Activated CD8-positive, alpha-beta memory T cell treated with anti-CD3 and anti-CD28 coated beads, Interleukin-2, amount 10 ng/mL, durations not matched to agents 7 days and 5 days (primary cell): ENCODE measurements around the gene ALKBH2. TPM values are rescaled to one million over a fixed set of nuclear protein-coding genes. Genes with fewer than 3 reads are reported as not detected.

Experiments used
- ATAC-seq: fragments of 150-1000 bp; cut with Tn5 transposase; one replicate; pipeline ENCODE4 v1.10.0; 2021; ENCODE audit warnings: moderate library complexity
- CTCF ChIA-PET: fragments of 350-600 bp; sonication (Branson Sonifier 250); formaldehyde crosslinking; loops from one replicate; lab custom pipeline; 2021; ENCODE audit warnings: antibody characterized with exemption; lab: Charles Lee
- DNase-seq: peaks from one replicate; pipeline ENCODE4 v3.0.0-alpha.2; 2020
- H3K27ac Mint-ChIP-seq: one replicate; pipeline ENCODE4 v1.8.0; 2021; ENCODE audit warnings: mild to moderate bottlenecking, mixed read lengths
- H3K27me3 Mint-ChIP-seq: one replicate; pipeline ENCODE4 v1.8.0; 2021; ENCODE audit warnings: mixed read lengths
- H3K36me3 Mint-ChIP-seq: one replicate; pipeline ENCODE4 v1.8.0; 2021; ENCODE audit warnings: mild to moderate bottlenecking, mixed read lengths
- H3K4me1 Mint-ChIP-seq: one replicate; pipeline ENCODE4 v1.8.0; 2021; ENCODE audit warnings: mixed read lengths
- H3K4me3 Mint-ChIP-seq: one replicate; pipeline ENCODE4 v1.8.0; 2021; ENCODE audit warnings: mild to moderate bottlenecking, moderate library complexity, mixed read lengths
- H3K9me3 Mint-ChIP-seq: one replicate; pipeline ENCODE4 v1.8.0; 2022; ENCODE audit warnings: low read depth, mixed read lengths
- total RNA-seq, 2 experiments: library from RNA; stranded (reverse); gene quantifications; one replicate each; pipeline ENCODE4 v1.2.3, GENCODE V29; 2021

Gene ALKBH2
- total RNA-seq: 10 to 100 TPM; 14.0 to 17.2 TPM

- no peaks in the 10 kb centered on the region for H3K9me3 Mint-ChIP-seq
- H3K27ac Mint-ChIP-seq: peak within 1 kb of the TSS; percentile 88
- ATAC-seq (peak; percentile 73), DNase-seq (peak; percentile 95)
- peak within 1 kb of the TSS; percentile 78 for H3K4me3 Mint-ChIP-seq
- no peaks in the 10 kb centered on the region for H3K27me3 Mint-ChIP-seq
- peaks cover 2% of the 10 kb centered on the region for H3K36me3 Mint-ChIP-seq
- peaks cover 43% of the 10 kb centered on the region for H3K4me1 Mint-ChIP-seq
- CTCF ChIA-PET: interaction anchor here (0.6 to 3.4 kb wide), 33 partner anchors 8 to 533 kb away, joined by 3 to 16 read pairs (median 4); partner anchors contain the start of genes ISCU, SART3, SSH1 and USP30
Observed at GRCh38 chr12:109093022-109093918, at the start of gene ALKBH2. Gene ALKBH2 (minus strand): TSS chr12:109093472. CDS start chr12:109092786, 686 bp downstream.

DNA sequence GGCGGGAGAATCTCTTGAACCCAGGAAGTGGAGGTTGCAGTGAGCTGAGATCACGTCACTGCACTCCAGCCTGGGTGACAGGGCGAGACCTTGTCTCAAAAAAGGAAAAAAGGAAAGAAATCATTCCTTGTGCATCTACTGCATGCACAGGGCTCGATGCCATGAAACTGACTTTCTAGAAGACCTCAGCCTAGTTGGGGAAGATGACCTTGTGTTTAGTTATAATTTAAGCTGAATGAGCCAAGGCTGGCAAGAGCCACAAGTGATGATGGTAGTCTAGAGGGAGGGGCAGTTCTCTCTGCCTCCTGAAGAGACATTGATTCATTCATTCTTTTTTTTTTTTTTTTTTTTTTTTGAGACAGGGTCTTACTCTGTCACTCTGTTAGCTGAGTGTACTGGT lies 47.3 kb upstream of the ALKBH2 start:
- ATAC-seq (no peak), DNase-seq (no peak)
- Mint-ChIP-seq H3K4me1 (peaks cover 6% of the 10 kb centered on the region), H3K4me3 (no peak overlapping the region), H3K9me3 (no peaks in the 10 kb centered on the region), H3K27me3 (peaks cover 5% of the 10 kb centered on the region), H3K36me3 (peaks cover 5% of the 10 kb centered on the region), H3K27ac (no peak overlapping the region)
- CTCF ChIA-PET: interaction anchor here (0.7 to 4.2 kb wide), 2 partner anchors 28 to 523 kb away, joined by 3 to 15 read pairs; no protein-coding TSS in a partner anchor

GRCh38 chr12:109139791-109140190 lies 46.5 kb upstream of the ALKBH2 start:
- no peaks in the 10 kb centered on the region for H3K9me3 Mint-ChIP-seq
- DNase-seq (no peak), ATAC-seq (no peak)
- H3K27ac Mint-ChIP-seq: no peak overlapping the region
- peaks cover 5% of the 10 kb centered on the region for H3K27me3 Mint-ChIP-seq
- H3K4me3 Mint-ChIP-seq: no peak overlapping the region
- H3K4me1 Mint-ChIP-seq: peaks cover 6% of the 10 kb centered on the region
- peaks cover 5% of the 10 kb centered on the region for H3K36me3 Mint-ChIP-seq
- CTCF ChIA-PET: interaction anchor here (1.0 to 4.2 kb wide), 2 partner anchors 27 to 246 kb away, joined by 3 to 15 read pairs; no protein-coding TSS in a partner anchor

DNA sequence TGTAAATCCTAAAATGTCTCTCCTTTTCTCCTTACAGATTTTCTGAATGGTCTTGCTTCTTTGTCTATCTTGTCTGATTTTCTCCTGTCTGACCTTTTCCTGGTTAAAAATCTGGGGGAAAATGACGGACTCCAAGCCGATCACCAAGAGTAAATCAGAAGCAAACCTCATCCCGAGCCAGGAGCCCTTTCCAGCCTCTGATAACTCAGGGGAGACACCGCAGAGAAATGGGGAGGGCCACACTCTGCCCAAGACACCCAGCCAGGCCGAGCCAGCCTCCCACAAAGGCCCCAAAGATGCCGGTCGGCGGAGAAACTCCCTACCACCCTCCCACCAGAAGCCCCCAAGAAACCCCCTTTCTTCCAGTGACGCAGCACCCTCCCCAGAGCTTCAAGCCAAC lies 46.1 kb upstream of the ALKBH2 start:
- ATAC-seq (no peak), DNase-seq (no peak)
- Mint-ChIP-seq H3K4me1 (peaks cover 6% of the 10 kb centered on the region), H3K27ac (no peak overlapping the region), H3K27me3 (peaks cover 5% of the 10 kb centered on the region), H3K4me3 (no peak overlapping the region), H3K9me3 (no peaks in the 10 kb centered on the region), H3K36me3 (peaks cover 5% of the 10 kb centered on the region)
- CTCF ChIA-PET: interaction anchor here (1.0 to 4.2 kb wide), 2 partner anchors 27 to 246 kb away, joined by 3 to 15 read pairs; no protein-coding TSS in a partner anchor

DNA sequence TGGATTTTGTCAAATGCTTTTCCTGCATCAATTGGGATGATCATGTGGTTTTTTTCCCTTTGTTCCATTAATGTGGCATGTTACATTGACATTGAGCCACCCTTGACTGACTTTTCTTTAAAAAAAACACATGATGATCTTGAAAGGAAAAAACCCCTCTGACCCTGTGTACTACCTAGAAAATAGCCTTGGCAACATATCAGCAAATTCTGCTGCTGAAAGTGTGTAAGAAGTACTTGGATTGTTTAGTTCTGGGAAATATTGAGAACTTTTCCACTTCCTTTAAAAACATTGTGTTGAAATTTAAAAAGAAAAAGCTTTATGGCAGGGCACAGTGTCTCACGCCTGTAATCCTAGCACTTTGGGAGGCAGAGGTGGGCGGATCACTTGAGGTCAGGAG lies 43.8 kb upstream of the ALKBH2 start:
- CTCF ChIA-PET: no interaction called here
- no peak overlapping the region for H3K4me3 Mint-ChIP-seq
- no peaks in the 10 kb centered on the region for H3K9me3 Mint-ChIP-seq
- no peak overlapping the region for H3K27ac Mint-ChIP-seq
- no peaks in the 10 kb centered on the region for H3K4me1 Mint-ChIP-seq
- H3K27me3 Mint-ChIP-seq: peaks cover 5% of the 10 kb centered on the region
- no peak for DNase-seq
- peaks cover 2% of the 10 kb centered on the region for H3K36me3 Mint-ChIP-seq
- ATAC-seq: no peak

DNA sequence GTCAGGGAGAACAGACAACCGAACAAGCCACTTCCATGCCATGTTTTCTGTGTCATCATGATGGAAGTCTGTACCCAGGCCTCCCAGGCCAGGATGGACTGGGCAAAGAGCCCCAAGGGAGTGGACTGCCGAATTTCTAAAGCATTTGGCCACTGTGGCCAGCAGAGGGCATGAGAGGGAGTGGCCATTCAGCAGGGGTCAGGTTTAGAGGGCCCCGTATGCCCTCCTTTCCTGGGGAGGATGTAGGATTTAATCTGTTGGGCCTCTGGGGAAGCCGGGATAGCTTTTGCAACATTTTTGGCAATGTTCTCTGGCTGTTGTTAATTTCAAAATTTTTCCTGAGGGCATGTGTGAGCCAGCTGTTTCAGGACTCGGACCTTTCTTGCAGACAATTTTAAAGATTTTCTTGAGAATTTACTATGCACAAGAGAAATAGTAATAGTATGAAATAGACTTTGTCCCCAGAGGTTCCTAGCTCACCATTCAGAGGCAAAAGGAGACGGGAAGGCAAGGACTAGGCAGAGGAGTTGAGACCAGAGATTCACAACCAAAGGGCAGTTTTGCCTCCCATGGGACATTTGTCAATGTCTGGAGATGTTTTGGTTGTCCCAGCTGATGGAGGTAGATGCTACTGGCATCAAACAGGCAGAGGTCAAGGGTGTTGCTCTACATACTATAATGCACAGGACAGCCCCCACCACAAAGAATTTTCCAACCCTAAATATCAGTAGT lies 41.1 kb upstream of the ALKBH2 start:
- CTCF ChIA-PET: interaction anchor here (1.3 to 1.7 kb wide), 2 partner anchors 23 to 259 kb away, joined by 3 to 6 read pairs; no protein-coding TSS in a partner anchor
- H3K27me3 Mint-ChIP-seq: peaks cover 5% of the 10 kb centered on the region

DNA sequence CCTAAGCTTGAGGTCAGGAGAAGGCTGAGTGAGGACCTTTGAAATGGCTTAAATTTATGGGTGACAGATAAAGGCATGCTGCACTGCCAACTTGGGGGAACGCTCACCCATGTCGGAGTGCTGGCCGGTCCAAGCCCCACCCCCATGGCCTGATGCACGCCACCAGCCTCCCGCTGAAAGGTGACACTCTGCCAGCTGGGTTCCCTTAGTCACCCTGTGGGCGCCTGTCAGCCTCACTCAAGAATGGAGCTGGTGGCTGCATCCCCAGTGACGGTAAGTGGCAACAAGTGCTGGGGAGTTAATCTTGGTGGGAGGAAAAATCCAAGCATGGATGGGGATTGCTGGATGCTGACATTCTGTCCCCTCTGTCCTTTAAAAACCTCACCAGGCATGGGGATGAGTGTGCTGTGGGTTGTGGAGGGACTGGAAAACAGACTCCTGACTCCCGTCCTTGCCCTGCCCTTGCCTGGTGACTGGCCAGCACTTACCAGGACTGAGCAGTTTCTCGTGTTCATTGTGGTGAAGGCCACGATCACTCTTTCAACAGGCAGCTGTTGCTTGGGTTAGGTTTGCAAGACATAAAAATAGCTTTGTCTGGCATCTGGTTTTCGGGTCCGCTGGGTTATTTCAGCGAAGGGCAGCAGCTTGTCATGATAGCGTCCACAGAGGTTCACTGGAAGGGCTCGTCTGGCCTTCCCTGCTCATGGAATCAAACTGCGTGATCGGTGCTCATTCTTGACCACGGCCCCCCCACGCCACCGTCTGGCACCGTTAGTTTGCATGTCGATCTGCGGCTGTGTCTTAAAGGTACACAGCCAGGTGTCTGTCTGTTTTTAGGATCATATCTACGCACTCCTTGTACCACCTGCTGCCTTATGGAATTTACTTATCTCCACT lies 38.1 kb upstream of the ALKBH2 start:
- CTCF ChIA-PET: interaction anchor here (0.9 to 1.0 kb wide), 2 partner anchors 10 to 15 kb away, joined by 3 read pairs; partner anchors contain the start of gene ACACB
- H3K36me3 Mint-ChIP-seq: no peaks in the 10 kb centered on the region
- H3K9me3 Mint-ChIP-seq: no peaks in the 10 kb centered on the region
- no peaks in the 10 kb centered on the region for H3K27me3 Mint-ChIP-seq
- no peaks in the 10 kb centered on the region for H3K4me1 Mint-ChIP-seq
- no peak for ATAC-seq
- no peak for DNase-seq
- no peak overlapping the region for H3K27ac Mint-ChIP-seq
- H3K4me3 Mint-ChIP-seq: no peak overlapping the region

More for the DNA sequence above, 41.1 kb upstream of the ALKBH2 start:
- ATAC-seq: no peak
- no peaks in the 10 kb centered on the region for H3K36me3 Mint-ChIP-seq
- DNase-seq: no peak
- H3K4me1 Mint-ChIP-seq: no peaks in the 10 kb centered on the region
- H3K9me3 Mint-ChIP-seq: no peaks in the 10 kb centered on the region
- no peak overlapping the region for H3K27ac Mint-ChIP-seq
- no peak overlapping the region for H3K4me3 Mint-ChIP-seq

DNA sequence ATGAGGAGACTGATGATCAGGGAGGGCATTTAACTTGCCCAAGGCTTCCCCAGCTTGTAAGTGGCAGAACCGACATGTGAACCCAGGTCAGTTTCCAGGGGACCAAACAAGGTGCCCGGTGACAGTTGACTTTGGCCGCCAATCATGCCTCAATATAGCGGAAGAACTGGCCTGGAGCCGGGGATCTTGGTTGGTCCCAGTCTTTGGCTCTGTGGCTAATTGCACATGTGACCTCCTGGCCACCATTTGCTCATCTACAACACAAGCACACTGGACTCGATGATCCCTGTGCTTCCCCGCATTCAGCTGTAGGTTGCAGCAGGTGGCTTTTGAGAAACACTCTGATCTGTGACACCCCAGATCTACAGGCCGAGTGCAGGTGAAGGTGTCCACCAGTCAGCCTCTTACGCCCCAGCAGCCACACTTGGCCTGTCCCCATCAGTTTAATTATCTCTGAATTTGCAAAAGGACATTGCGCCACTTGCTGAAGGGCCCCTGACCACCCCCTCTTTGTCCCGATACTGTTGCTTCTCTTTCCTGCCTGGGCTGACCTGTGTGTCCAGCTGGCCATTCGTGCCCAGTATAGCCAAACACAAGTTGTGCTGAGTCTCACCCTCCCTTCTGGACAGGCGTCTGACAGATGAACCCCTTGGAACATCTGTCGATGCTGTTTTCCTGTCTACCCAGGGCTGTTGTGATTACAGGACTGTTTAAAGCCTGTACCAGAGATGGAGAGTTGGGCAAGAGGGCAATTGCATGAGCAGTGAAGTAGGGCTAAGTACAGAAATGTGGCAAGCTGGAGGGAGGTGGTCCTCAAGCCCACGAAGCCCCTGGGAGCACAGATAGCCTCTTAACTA lies 37.3 kb upstream of the ALKBH2 start:
- no peaks in the 10 kb centered on the region for H3K27me3 Mint-ChIP-seq
- H3K4me3 Mint-ChIP-seq: no peak overlapping the region
- H3K9me3 Mint-ChIP-seq: no peaks in the 10 kb centered on the region
- CTCF ChIA-PET: interaction anchor here (0.9 kb wide), 1 partner anchor 11 kb away, joined by 3 read pairs; no protein-coding TSS in a partner anchor
- DNase-seq (no peak), ATAC-seq (no peak)
- no peak overlapping the region for H3K27ac Mint-ChIP-seq
- H3K4me1 Mint-ChIP-seq: no peaks in the 10 kb centered on the region
- H3K36me3 Mint-ChIP-seq: no peaks in the 10 kb centered on the region

DNA sequence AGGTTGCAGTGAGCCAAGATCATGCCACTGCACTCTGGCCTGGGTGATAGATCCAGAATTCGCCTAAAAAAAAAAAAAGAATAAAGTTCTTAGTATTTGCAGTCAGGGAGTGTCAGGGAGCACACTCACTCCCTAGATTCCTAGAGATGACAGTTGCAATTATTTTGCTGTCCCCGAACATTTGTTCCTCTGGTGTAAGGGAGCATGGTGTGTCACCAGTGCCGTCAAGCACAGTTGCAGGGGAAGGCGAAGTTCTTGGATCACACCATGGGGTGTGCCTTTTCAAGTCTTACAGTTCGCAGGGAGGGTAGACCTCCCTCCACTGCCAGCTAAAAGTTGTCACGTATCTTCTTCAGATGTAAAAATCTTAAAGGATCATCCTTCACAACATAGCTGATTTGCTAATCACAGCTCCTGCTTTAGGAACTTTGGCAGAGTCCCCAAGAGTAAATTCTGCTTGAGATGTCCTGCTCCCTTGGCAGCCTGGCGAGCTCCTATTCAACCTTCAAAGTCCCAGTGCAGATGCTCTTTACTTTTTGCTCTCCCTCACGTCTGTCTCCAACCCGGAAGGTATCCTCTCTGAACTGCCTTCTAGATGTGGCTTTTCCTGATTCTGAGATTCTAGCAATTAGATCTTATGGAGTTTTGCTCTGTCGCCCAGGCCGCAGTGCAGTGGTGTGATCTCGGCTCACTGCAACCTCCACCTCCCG lies 34.4 kb upstream of the ALKBH2 start:
- no peak for ATAC-seq

DNA sequence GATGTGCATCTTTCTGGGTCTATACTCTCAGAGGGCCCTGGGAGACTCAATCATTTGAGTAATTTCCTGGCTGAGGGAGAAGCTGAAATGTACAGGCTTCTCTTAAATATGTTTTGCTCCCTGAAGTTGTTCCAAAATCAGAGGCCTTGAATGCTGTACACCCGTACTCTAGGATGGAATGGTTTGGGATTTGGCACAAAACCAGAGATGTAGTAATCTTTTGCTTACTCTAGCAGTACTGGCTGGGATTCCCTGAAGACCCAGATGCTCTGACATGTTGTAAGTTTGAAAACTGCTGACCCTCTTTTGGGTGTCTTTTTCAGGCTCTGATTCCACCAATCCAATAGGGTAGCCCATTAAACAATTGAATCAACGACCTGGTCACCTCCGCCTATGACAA lies 33.5 kb upstream of the ALKBH2 start:
- CTCF ChIA-PET: interaction anchor here (1.3 kb wide), 1 partner anchor 259 kb away, joined by 3 read pairs; no protein-coding TSS in a partner anchor

More for the DNA sequence above, 34.4 kb upstream of the ALKBH2 start:
- Mint-ChIP-seq H3K27ac (no peak overlapping the region), H3K36me3 (no peaks in the 10 kb centered on the region), H3K4me3 (no peak overlapping the region), H3K9me3 (no peaks in the 10 kb centered on the region), H3K4me1 (no peaks in the 10 kb centered on the region), H3K27me3 (no peaks in the 10 kb centered on the region)
- DNase-seq: no peak
- CTCF ChIA-PET: interaction anchor here (1.3 kb wide), 1 partner anchor 258 kb away, joined by 3 read pairs; no protein-coding TSS in a partner anchor

DNA sequence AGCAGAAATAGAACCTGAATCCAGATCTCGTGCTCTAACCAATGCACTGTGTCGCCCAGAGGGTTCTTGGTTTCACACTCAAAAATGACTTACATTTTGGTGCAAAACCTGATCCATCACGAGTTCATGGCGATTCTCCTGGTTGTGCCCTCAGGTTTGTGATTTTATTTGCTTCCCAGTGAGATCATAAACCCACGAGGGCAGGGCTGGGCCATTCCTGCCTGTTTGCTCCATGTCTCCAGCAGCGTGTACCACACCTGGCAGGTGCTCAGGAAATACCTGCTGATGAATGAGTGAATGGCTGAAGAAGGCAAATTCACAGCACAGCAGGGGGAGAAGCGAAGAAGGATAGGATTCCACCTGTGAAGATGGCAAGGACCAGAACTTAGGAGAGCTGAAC lies 32.5 kb upstream of the ALKBH2 start:
- no peaks in the 10 kb centered on the region for H3K27me3 Mint-ChIP-seq
- no peak overlapping the region for H3K4me3 Mint-ChIP-seq
- H3K4me1 Mint-ChIP-seq: no peaks in the 10 kb centered on the region
- DNase-seq: no peak
- no peaks in the 10 kb centered on the region for H3K9me3 Mint-ChIP-seq
- ATAC-seq: no peak
- no peaks in the 10 kb centered on the region for H3K36me3 Mint-ChIP-seq
- H3K27ac Mint-ChIP-seq: no peak overlapping the region
- CTCF ChIA-PET: no interaction called here

More for the DNA sequence above, 33.5 kb upstream of the ALKBH2 start:
- no peaks in the 10 kb centered on the region for H3K4me1 Mint-ChIP-seq
- ATAC-seq (no peak), DNase-seq (no peak)
- H3K9me3 Mint-ChIP-seq: no peaks in the 10 kb centered on the region
- H3K27ac Mint-ChIP-seq: no peak overlapping the region
- no peaks in the 10 kb centered on the region for H3K36me3 Mint-ChIP-seq
- no peaks in the 10 kb centered on the region for H3K27me3 Mint-ChIP-seq
- H3K4me3 Mint-ChIP-seq: no peak overlapping the region
